T-helper 22 cell (primary cell): ENCODE data around the gene IL13RA1.
"Not testable (repeated sequence)": the region's sequence is repeated elsewhere in the genome, so short reads cannot be mapped to it uniquely, and the experiment has no call there.

ENCODE experiments used
- DNase-seq: peaks from one replicate; pipeline ENCODE4 v3.0.0-alpha.2; 2020; ENCODE audit warnings: low read depth

The IL13RA1 gene

DNA sequence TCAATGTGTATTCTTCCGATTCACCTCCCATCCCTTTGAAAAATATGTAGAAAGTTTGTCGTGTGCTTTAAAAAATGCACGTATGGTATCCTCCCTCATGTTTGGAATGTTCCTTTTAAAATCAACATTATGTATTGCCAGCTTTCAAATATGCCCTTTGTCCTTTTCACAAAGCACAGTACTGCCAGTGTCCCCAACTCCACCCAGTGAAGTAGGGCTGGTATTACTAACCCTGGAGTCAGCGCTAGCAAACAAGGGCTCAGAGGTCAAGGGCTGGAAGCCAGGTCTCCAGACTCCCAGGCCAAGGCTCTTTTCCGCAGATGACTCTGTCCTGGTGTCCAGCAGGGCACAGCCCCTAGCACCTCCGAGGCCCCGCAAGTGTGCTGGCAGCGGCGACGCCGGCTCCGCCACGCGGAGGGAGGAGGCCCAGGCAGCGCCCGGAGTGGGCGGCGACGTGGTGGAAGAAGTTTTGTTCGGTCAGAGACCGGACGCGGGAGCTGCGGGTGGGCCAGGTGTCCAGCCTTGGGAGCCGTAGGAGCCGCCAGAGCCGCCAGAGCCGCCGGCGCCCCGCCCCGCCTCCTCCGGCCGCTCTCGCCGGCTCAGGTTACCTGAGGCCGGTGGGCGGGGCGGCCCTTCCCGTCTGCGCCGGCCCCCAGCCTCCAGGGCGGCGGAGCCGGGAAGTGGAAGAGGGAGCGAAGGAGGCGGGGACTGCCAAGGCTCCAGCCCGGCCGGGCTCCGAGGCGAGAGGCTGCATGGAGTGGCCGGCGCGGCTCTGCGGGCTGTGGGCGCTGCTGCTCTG is at the start of gene IL13RA1:
Gene IL13RA1, plus strand, starts transcription at position 720 of the 799 bp plus-strand sequence. Its CDS starts 33 bp downstream, at position 753.
- DNase-seq: no peak

DNA sequence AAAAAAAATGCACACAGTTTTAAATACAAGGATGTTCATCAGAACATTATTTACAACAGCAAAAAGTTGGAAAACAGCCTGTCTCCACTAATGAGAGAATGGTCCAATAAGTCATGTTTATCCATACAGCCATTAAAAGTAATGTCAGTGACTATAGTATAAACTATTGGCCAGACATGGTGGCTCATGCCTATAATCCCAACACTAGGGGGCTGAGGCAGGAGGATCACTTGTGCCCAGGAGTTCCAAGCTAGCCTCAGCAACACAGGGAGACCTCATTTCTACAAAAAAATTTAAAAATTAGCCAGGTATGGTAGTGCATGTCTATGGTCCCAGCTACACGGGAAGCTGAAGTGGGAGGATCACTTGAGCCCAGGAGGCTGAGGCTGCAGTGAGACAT is 48.1 kb upstream of the IL13RA1 start:
- DNase-seq: no peak

DNA sequence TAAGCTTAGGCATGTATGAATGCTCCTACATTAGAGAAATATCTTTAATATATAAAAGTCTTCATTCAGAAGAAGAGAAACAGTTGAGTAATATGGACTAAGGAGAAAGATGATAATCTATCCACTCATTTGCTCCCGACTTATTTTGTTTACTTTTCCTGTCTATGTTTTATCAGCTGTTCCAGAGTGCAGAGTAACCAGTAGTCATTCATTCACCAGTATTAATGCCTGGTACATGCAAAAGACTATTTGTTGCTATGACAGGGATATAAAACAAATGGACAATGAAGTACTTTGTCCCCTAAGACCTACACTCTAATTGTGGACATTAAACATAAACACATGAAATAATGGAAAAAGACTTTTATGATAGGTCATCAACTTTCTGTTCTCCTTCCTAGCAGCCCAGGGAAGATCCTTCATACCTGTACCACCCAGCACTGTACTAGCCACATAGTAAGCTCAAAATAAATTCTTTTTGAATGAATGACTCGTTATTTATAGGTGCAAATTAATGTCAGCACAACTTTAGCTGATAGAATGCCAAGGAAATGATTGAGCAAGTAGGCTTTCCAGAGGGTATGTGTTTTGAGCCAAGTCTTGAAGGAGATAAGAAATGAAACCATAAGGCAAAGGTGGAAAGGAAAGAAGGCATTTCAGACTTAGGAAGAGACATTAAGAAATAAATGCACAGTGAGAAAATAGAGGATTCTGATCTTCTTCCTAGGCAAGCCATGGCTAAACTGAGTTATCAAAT is 45.0 kb upstream of the IL13RA1 start:
- DNase-seq: no peak

DNA sequence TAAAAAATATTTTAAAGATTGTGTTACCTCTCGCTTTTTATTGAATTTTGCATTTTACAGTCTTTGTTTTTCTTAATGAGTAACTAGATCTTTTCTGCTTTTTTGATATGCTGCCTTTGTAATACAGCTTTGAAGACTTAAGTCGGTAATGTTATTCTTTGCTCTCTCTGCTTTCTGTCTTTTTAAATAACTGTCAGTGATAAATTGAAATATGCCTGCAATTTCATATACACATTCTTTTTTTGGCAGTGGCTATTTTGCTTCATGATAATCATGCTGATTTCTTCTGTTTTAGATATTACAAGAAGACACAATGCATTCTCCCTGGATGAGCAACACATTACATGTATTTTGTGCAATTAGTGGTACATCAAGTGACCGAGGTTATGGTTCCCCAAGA is 42.0 kb upstream of the IL13RA1 start:
- no peak for DNase-seq

DNA sequence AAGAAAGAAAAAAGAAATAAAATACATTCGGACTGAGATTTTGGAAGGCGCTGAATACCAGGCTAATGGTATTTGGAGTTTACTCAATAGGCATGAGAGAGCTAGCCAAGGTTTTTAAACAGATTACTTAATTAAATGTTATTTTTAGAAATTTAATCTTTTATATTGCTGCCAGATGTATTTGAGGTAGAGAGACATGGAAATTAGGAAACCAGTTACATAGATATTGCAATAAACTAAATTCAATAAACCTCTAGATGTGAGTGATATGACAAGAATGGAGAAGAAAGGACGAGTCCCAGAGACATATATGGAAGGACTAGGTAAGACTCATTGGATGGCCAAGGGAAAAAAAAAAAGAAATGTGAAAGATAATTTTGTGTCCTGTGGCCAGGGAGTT is 38.5 kb upstream of the IL13RA1 start:
- DNase-seq: no peak

DNA sequence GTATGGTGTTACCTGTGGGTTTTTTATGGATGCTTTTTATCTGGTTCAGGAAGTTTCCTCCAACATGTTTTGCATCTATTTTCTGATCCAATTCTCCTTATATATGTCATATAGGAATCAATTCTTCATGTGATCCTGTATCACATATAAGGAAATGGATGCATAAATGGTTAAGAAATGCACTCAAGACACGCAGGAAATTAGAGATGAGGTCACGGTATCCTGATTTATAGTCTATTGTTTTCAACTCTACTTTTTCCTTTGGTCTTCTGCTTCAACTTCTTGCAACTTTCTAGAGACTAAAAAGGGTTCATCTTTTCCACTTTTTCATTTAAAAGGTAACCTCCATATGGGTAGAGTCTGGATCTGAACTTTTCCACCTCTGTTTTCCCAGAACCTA is 33.6 kb upstream of the IL13RA1 start:
- no peak for DNase-seq

DNA sequence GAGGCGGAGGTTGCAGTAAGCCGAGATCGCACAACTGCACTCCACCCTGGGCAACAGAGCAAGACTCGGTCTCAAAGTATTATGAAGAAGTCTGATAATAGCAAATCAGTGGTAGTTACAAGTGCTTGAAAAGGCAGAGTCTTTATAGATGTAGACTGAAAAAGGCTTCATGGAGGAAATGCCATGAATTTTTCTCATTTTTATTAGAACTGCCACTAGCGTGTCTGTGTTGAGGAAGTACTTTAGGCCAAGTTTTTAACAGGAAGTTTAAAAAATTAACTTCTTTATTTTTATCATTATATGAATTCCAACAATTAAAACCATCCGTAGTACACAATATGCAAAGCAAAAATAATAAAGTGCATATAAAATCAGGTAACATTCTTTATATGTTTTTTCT is 32.8 kb upstream of the IL13RA1 start:
- no peak for DNase-seq

DNA sequence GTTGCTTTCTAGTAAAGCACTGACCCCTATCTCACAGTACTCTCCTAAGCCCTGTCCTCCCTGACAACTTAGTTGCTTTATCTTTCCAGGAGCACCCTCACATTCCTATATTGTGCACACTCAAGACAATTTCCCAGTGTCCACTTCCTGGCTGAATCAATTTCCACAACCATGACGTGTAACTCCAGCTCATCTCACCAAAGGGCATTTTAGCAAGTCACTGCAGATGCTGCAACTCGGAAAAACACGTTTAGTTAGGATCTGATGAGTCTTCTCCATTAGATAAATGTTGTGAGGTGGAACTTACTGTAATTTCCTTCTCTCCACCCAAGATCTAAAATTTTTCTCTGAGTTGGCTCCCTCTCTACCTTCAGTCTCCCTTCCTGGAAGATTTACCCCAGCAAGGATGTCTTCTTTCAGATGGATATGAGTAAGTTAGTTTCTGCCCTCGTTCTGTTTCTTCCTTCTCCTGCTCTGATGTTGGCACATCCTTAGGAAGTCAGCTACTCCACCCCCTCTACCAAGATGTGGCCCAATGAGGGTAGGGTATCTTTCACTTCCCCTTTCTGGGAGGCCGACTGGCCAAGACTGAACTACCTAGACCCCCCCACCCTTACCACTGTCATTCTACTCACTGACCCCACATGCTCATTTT is 28.8 kb upstream of the IL13RA1 start:
- DNase-seq: no peak

DNA sequence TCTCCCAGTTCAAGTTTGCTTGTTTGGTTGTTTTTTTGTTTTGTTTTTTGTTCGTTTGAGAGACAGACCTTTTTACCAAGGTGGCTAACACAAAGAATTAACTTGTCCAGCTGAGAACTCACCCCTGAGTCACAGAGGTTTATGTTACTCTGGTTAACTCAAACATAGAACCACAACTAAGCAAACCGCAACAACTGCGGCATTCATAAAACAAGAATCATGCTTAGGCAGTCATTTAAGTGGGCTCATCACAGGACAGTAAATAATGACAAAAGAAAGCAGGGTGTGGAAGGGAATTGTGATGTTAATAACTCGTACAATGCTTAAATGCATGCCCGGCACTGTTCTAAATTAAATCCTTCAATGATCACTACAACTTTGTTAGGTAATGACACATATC is 24.7 kb upstream of the IL13RA1 start:
- DNase-seq: no peak

DNA sequence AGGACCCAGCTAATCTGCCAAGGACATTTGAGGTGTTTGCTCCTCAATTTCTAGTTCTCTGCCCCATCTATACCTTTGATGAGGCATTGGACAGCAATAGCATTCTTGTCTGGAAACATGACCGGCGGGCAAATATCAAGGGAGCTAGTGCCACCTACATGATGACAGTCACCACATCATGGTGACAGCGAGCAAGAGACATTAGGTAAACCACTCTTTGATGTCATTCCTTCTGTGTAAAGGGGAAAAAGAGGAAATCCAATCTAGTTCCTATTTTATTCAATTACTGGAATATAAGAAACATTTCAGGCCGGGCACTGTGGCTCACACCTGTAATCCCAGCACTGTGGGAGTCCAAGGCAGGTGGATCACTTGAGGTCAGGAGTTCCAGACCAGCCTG is 20.7 kb upstream of the IL13RA1 start:
- DNase-seq: no peak

DNA sequence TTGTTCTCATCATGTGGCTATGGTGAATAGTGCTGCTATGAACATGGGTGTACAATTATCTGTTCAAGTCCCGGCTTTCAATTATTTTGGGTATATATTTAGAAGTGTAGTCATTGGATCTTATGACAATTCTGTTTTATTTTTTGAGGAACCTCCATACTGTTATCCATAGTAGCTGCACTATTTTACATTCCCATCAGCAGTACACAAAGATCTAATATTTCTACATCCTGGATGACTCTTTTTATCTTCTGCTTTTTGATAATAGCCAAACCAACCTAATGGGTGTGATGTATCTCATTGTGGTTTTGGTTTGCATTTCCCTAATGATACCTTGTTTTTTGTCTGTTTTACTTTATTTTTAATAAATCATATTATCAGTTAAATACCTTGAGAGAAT is 12.9 kb upstream of the IL13RA1 start:
- no peak for DNase-seq

DNA sequence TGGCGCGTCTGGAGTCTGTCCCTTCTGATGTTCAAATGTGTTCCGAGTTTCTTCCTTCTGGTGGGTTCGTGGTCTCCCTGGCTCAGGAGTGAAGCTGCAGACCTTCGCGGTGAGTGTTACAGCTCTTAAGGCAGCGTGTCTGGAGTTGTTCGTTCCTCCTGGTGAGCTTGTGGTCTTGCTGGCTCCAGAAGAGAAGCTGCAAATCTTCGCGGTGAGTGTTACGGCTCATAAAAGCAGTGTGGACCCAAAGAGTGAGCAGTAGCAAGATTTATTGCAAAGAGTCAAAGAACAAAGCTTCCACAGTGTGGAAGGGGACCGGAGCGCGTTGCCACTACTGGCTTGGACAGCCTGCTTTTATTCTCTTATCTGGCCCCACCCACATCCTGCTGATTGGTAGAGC is 11.5 kb upstream of the IL13RA1 start:
- not testable (repeated sequence) for DNase-seq

DNA sequence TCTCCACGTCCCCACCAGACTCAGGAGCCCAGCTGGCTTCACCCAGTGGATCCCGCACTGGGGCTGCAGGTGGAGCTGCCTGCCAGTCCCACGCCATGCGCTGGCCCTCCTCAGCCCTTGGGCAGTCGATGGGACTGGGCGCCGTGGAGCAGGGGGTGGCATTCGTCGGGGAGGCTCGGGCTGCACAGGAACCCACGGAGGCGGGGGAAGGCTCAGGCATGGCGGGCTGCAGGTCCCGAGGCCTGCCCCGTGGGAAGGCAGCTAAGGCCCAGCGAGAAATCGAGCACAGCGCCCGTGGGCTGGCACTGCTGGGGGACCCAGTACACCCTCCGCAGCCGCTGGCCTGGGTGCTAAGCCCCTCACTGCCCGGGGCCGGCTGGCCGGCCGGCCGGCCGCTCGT is 10.6 kb upstream of the IL13RA1 start:
- not testable (repeated sequence) for DNase-seq

DNA sequence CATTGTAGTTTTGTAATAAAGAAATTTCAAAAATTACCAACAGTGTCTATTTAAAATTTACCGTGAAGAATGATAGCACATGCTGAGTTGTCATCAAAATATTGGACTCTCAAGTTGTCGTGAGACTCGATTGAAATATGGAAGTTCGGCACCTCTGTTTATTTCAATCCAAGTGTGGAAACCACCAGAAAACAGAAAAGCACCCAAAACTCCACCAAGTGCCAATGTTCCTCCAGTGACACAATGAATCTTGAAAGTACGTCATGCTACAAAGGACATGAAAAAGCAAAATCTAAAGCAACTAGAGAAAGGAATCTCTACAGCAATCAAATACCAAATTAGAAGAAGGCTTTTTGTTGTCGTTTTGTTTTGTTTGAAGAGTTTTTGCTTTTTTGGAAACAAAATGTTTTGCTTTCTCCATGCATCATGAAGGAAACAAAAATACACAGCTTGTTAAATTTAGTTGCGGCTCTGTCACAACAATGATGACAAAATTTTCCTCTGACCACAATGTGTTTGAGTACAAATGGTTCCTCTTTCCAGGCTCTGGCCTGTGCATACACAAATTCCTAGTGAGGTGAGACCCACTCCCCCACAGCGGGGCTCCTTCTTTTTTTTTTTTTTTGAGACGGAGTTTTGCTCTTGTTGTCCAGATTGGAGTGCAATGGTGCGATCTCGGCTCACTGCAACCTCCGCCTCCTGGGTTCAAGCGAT is 9.6 kb upstream of the IL13RA1 start:
- DNase-seq: no peak

DNA sequence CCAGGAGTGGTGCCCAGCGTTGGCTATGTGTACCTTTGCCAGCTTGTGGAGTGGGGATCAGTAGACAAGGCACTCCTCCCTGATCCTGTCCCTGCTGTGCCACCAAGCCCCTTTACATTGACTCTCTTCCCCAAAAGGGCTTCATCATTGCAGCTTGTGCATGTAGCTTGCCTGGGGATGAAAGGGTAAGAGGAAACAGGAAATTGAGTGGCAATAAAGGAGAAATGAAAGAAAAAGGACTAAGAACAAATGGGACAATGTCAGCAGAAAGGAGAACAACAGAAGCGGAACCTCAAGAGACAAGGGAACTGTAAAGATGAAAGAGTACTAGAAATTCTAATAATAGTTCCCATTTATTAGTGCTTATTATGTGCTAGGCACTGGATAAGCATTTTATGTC is 8.7 kb upstream of the IL13RA1 start:
- DNase-seq: no peak

DNA sequence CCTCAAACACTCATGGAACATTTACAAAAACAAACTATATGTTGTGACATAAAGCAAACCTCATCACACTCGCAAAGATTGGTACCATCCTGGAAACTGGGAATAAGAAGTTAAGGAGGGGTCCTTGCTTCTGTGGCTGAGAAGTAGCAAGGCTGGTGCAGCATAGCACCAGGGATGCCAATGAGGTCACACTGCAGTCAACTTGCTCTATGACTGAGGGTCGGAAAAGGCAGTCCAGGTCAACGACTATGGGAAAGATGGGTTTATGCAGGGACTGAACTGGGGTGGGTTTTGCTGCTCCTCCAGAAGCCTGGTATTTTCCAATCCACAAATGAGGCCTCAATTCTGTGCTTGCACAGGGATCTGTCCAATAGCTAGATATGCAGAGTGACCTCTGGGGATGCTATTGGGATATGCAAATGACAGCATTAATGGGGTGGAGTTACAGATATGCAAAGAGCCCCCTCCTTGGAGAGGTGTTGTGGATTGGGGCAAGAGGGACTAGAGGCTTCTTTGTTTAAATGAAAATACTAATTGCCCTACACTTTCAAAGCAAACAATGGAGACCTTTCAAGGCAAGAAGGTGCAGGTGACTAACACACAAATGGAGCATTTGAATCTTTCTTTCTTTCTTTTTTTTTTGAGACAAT is 7.2 kb upstream of the IL13RA1 start:
- DNase-seq: no peak

DNA sequence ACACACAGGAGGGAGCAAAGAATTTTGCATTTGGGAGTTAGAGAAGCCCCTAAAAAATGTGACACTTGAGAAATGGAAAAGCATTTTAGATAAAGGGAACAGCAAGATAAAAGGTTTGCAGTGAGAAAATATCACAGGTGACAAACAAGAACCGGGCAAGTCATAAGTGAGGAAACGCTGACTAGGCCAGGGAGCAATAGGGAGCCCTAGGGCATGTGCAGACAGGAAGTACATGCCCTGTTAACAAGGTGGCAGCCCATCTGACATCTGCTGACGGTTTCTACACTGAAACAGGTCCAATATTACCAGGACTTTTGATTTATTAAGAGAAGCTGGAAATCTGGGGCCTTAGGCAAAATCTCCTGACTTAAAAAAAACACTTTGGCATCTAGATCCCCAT is 4.0 kb upstream of the IL13RA1 start:
- DNase-seq: no peak

DNA sequence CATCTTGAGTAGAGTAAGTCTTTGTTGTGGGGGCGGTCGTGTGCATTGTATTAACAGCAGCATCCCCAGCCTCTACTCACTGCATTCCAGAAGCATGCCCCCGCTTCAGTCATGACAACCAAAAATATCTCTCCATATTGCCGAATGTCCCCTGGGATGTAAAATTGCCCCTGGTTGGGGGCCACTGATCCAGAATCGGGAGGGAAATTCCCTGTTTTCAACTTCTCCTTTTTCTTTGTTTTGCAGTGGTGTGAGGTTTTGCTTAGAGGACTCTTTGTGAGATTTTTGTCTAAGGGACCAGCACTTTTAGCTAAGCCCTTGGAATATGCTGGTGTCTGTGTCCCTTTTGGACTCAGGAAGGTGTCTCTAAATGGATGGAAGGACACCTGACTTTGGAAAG is 3.0 kb upstream of the IL13RA1 start:
- DNase-seq: no peak

DNA sequence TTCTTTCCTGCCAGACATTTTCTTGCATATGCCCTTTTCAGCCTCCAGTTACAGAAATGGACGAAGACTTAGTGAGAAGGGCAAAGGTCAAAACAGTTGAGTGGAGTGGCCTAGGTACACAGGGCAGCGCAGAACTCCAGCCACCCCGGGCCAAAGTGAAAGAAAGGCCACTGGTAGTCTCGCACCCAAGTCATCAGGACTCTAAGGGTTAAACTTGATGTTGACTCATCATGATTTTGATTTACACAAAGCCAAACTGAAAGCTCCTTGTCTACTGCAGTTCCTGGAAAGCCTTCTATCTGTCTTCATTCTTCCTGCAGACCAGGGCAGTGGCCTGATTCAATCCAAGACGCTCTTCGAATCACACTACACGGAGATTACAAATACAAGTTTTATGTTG is 2.6 kb upstream of the IL13RA1 start:
- DNase-seq: no peak

DNA sequence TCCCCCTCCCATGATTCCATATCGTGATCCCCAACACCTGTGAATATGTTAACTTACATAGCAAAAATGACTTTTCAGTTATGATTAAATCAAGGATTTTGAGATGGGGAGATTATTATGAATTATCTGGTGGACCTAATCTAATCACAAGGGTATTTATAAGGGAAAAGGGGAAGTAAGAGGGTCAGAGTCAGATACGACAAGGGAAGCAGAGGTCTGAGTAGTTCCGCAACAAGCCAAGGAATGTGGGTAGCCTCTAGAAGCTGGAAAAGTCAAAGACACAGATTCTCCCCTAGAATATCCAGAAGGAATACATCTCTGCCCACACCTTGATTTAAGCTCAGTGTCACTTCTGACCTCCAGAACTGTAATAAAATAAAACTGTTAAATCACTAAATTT is 1.0 kb upstream of the IL13RA1 start:
- no peak for DNase-seq

DNA sequence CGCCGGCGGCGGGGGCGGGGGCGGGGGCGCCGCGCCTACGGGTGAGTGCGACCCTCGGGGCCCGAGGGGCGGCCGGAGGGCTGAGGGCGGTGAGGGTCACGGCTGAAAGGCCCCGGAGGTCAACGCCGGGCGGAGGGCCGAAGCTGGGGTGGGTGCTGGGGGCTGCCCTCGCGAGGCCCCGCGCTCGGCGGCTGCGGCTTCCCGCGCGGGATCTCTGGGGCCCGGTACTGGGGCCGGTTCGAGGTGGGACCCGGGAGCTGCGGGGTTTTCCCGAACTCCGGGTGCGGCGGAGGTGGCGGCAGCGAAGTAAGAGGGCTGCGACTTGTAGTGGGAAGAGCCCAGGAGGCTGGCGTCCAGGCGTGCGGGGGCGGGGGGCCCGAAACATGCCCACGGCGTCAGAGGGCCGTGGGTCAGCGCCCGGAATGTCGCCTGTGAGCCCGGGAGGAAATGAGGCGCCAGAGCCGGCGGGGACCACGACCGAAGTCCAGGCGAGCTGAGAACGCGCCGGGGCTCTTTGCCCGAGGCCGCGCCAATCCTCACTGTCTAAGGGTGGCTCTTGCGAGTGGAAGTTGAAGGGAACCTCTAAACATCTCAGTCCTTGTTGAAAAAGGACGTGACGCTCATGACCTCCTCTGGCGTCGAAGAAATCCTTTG is 407 bp downstream of the IL13RA1 start:
- no peak for DNase-seq
